GM21447 (cell line): ENCODE results near the gene RPGR.

Source experiments
- ATAC-seq: cut with Tn5 transposase; IDR thresholded peaks from one replicate; pipeline ENCODE4 v1.9.1; 2021; ENCODE audit not compliant: unreplicated experiment

Gene RPGR

DNA sequence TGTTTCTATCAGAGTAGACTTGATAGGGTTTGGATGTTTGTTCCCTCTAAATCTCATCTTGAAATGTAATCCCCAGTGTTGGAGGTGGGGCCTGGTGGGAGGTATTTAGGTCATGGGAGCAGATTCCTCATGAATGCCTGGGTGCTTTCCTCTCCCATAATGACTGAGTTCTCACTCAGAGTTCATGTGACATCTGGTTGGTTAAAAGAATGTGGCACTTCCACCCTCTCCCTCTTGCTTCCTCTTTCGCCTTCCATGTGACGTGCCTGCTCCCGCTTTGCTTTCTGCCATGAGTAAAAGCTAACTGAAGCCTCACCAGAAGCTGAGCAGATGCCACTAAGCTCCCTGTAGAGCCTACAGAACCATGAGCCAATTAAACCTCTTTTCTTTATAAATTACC is 59.3 kb downstream of the RPGR start:
- ATAC-seq = no peak

- ATAC-seq = no peak
Measured at GRCh38 chrX:38262715-38263620, 64.3 kb downstream of the RPGR start.

DNA sequence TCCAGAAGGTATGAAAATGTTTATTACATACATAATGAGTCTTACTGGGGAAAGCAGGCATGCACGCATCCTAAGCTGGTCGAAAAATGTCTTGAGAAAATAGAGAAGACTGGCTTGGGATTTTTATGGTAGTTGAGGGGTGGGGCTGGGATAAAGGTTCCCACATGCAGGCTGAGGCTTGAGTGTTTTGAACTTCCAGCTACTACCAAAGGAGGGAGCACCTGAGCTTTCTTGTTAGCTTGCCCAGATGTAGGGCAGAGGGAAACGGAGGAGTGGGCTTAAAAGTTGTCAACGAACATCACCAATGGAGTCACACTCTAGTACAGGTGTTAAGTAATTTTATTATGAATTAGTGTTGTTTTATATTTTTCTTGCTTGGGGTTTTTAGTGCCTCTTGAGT is 67.1 kb downstream of the RPGR start:
- peak; percentile 65 for ATAC-seq

DNA sequence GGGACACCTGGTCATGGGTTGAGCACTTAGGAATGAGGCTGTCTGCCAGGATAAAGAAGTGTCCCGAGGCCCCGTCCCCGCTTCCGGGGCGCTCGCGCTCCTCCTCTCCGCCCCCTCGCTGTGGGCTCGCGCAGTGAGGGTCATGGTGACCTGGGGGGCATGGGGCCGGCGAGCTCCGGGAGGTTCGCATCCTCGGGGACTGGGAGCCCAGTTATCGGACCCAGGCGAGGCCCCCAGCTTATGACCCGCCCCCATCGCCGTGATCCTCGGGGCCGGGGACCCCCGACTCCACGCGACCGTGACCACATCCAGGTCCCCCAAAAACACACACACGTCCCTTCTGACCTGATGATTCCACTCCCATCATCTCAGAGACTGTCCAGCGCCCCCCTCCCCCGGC is 71.3 kb downstream of the RPGR start:
- ATAC-seq = no peak

DNA sequence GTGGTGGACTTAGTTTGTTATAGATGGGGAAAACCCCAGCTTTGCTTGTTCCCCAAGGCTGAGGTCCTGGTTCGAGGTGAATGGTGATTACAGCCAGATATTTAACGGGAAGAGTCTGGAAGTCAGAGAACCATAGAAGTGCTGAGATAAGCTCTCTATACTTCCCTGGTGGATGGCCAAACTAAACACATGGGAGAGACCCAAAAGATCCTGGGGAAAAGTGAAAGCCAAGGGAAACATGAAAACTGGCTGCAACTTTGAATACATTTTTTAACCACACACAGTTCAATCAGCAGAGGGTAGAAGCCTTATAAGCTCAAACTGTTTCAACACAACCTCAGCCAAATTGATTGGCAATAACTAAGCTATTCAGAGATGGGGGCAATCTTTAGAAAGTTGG is 77.3 kb downstream of the RPGR start:
- no peak for ATAC-seq

DNA sequence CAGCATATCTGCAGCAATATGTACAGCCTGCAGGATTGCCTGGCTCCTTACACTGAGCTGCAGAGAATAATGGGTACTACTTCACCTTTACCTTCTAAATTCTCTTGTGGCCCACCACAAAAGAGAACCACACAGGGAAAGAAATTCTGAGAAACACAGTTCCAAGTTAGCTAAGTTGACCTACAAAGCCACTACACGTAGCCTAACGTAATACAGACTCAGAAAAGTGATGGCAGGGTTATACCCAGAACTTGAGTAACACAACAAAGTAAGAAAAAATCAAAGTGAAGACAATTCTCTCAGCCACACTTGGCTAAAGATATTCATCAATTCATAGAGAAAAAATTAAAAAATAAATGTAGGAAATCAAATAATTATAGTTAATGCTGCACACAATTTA is 80.3 kb downstream of the RPGR start:
- no peak for ATAC-seq

DNA sequence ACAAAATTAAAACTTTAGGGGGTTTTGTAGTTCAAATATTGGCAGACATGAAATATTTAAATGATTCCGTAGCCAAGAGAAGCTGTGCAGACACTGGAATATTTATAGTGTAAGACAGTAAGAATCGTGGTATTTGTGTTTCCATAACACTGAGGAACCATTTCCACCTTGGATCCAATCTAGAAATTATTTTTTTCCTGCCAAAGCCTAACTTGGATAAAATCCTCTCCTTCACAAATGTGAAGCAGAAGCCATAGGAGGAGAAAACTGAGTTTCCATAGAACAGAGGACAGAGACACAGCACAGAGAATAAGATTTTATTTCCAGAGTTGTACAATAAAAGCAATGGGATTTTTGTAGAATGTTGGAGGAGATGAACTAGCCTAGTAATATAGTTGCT is 86.8 kb downstream of the RPGR start:
- ATAC-seq = no peak

DNA sequence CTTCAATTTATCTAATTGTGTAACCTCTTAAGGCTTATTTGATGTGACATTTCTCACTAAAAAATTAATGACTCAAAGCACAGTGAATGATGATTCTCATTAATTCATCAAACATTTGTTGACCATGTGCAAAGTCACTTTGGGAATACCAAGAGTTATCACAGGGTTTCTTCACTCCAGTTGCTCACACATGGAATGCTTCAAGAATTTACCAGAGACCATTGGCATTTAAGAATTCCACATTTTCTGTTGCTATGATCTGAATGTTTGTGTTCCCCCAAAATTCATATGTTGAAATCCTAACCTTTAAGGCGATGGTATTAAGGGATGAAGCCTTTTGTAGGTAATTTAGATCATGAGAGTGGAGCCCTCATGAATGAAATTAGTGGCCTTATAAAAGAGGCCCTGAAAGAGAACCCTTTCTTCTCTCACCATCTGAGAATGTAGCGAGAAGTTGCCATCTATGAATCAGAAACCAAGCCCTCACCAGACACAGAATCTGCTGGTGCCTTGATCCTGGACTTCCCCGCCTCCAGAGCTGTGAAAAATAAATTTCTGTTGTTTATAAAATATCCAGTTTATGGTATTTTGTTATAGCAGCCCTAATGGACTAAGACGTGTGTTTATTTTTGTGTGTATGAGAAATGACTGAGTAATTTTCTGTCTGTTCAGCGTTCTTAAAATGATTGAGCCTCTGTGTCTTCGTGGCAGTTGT is 90.3 kb downstream of the RPGR start:
- ATAC-seq = no peak

GRCh38 chrX:38233891-38234667 is 93.2 kb downstream of the RPGR start:
- ATAC-seq = no peak

DNA sequence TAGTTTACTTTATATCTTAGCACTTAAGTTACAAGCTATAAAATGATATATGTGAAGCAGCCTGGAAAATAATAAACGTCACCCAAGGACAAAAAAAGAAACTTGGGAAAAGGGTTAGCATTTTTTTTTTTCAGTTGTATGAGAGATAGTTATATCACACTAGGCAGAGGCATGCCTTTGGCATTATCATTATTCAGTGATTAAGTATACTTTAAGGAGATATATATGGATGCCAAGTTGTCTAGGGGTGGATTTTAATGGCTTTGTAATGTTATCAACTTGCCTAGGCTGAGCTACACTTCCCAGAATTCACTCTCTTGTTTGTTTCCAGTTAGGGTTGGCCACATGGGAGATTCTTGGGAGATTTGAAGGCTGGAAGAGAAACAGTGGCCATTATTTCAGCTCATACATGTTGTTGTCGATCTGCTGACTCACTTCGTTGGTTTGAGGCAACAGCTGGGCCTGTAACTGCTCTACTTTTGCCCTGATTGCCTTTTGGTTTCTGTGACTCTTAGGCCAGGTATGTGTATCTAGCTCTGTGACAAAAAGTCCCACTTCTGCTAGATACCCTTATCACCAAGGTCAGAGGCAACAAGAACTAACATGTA is 95.1 kb downstream of the RPGR start:
- no peak for ATAC-seq

GRCh38 chrX:38225093-38225492 is 102.2 kb downstream of the RPGR start:
- ATAC-seq = no peak

DNA sequence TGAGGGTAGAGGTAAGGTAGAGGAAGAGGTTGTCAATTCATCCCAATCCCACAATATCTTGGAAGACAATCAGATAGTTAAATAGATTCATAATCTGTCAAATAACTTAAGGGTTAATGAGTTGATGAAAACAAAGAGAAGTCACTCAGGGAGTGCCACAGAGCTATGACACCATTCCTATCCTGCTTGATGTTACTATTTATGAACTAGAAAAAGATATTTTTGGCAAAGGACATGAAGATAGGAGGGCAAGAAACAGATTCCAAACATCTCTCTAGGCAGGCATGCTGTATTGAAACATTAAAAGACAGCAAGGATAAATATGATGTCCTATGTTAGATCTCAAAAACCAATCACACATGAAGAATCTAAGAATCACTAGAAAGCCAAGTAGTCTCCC is 103.1 kb downstream of the RPGR start:
- ATAC-seq = no peak

GRCh38 chrX:38221391-38221929 is 105.8 kb downstream of the RPGR start:
- ATAC-seq = no peak

DNA sequence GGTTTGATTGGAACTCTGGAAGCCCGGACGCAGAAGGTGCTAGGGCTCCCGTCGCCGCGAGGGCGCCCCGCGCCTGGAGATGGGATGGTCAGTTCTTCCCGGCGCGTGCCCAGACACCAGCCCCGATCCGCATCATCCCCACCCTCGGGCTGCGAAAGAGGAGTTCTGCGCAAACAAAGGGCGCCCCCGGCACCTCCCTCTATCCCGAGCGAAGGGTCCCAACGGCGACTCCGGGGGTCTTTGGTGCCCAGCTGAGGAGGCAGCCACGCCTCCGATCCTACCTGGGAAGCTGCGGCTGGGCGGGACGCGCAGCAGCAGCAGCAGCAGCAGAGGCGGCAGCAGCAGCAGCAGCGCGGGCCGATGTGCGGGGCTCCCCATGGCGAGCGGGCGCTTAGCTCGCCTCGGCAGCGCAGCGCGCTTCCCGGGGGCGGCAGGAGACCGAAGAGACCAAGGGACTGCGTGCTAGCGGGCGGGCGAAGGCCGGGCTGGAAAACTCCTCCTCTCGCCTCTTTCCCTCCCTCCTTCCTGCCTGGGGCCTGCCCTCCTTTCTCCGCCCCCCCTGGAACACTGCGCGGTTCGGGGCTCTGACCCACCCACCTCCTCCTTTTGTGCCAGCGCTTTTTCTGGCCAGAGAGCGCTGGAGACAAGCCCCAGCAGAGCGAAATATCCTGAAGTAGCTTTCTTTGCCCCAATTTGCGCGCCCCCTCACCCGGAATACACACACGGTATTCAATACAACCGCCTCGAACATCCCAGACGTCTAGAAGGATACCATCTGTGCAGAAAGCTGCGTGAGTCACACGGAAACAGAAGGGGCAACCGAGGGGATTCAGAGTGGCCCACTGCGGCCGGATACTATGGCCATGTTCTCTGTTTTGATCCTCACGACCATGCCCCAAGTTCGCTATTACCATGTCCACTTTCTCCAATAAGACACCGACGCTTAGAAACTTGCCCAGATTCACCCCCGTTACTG is 106.6 kb downstream of the RPGR start, which contains the start of gene SRPX:
TSS of gene SRPX (minus strand) at position 457 of the 976 bp plus-strand sequence. CDS start at position 378, 79 bp downstream.
- no peak for ATAC-seq

GRCh38 chrX:38220024-38220414 is 107.3 kb downstream of the RPGR start:
- no peak for ATAC-seq
